GM19351 (cell line): ENCODE measurements around the gene PLGRKT.
"Not testable (repeated sequence)": the region's sequence is repeated elsewhere in the genome, so short reads cannot be mapped to it uniquely, and the experiment has no call there.

ENCODE experiments used
- ATAC-seq: cut with Tn5 transposase; IDR thresholded peaks from one replicate; pipeline ENCODE4 v1.9.1; 2021; ENCODE audit warnings: mild to moderate bottlenecking, moderate library complexity; ENCODE audit not compliant: unreplicated experiment

Gene PLGRKT

GRCh38 chr9:5433328-5433727, 4.4 kb downstream of the PLGRKT start:
- ATAC-seq, result not testable (repeated sequence)

GRCh38 chr9:5432890-5433289, 4.8 kb downstream of the PLGRKT start:
- not testable (repeated sequence) for ATAC-seq

GRCh38 chr9:5430912-5431311, 6.8 kb downstream of the PLGRKT start:
- no peak for ATAC-seq

- ATAC-seq, result no peak
Observed at GRCh38 chr9:5429873-5430564, 7.7 kb downstream of the PLGRKT start.

GRCh38 chr9:5428794-5429528, 8.8 kb downstream of the PLGRKT start:
- ATAC-seq, result no peak

- ATAC-seq, result no peak
Observed at GRCh38 chr9:5428172-5428571, 9.6 kb downstream of the PLGRKT start.

GRCh38 chr9:5427005-5427404, 10.7 kb downstream of the PLGRKT start:
- no peak for ATAC-seq

GRCh38 chr9:5425006-5425628, 12.6 kb downstream of the PLGRKT start:
- no peak for ATAC-seq

- no peak for ATAC-seq
Observed at GRCh38 chr9:5422276-5422675, 15.4 kb downstream of the PLGRKT start.

- no peak for ATAC-seq
Observed at GRCh38 chr9:5421163-5421562, 16.6 kb downstream of the PLGRKT start.

- ATAC-seq, result no peak
Observed at GRCh38 chr9:5419987-5420386, 17.7 kb downstream of the PLGRKT start.

- no peak for ATAC-seq
Observed at GRCh38 chr9:5418481-5418880, 19.2 kb downstream of the PLGRKT start.

GRCh38 chr9:5416953-5417352, 20.8 kb downstream of the PLGRKT start:
- no peak for ATAC-seq

- no peak for ATAC-seq
Observed at GRCh38 chr9:5408596-5408995, 29.1 kb downstream of the PLGRKT start.

GRCh38 chr9:5402217-5402616, 35.5 kb downstream of the PLGRKT start:
- ATAC-seq, result no peak

- not testable (repeated sequence) for ATAC-seq
Observed at GRCh38 chr9:5397547-5397946, 40.2 kb downstream of the PLGRKT start.

- no peak for ATAC-seq
Observed at GRCh38 chr9:5395428-5395827, 42.3 kb downstream of the PLGRKT start.

GRCh38 chr9:5393976-5394375, 43.7 kb downstream of the PLGRKT start:
- not testable (repeated sequence) for ATAC-seq

- ATAC-seq, result no peak
Observed at GRCh38 chr9:5393497-5393896, 44.2 kb downstream of the PLGRKT start.

- ATAC-seq, result no peak
Observed at GRCh38 chr9:5392285-5392684, 45.4 kb downstream of the PLGRKT start.

- ATAC-seq, result peak; percentile 76
Observed at GRCh38 chr9:5389109-5389732, 48.5 kb downstream of the PLGRKT start.
